SJSA1 (cell line): Measurements from ENCODE around the gene PARP3. TPM values are rescaled to one million over a fixed set of nuclear protein-coding genes. Genes with fewer than 3 reads are reported as not detected.

Experiments
- DNase-seq, 2 experiments: peaks; one replicate each; pipeline ENCODE4 v3.0.0-alpha.2; 2015 to 2020; ENCODE audit warnings: low spot score in 2 of 2, low read depth in 1 of 2
- H3K27ac ChIP-seq: fragments of 250-450 bp; sonication (Bioruptor Pico); 2 replicates; pipeline ENCODE4 v1.5.1; 2020; ENCODE audit warnings: mild to moderate bottlenecking, moderate library complexity
- H3K27me3 ChIP-seq: fragments of 250-450 bp; sonication (Bioruptor Pico); replicated peaks from 2 replicates; pipeline ENCODE4 v1.5.1; 2020; ENCODE audit warnings: mild to moderate bottlenecking, moderate library complexity
- H3K36me3 ChIP-seq: fragments of 250-450 bp; sonication (Bioruptor Pico); 2 replicates; pipeline ENCODE4 v1.5.1; 2020; ENCODE audit warnings: mild to moderate bottlenecking
- H3K4me1 ChIP-seq: fragments of 250-450 bp; sonication (Bioruptor Pico); replicated peaks from 2 replicates; pipeline ENCODE4 v1.6.1; 2021; ENCODE audit warnings: mild to moderate bottlenecking
- H3K4me3 ChIP-seq: fragments of 250-450 bp; sonication (Bioruptor Pico); 2 replicates; pipeline ENCODE4 v1.5.1; 2020; ENCODE audit warnings: mild to moderate bottlenecking
- H3K9me3 ChIP-seq: fragments of 250-450 bp; sonication (Bioruptor Pico); replicated peaks from 2 replicates; pipeline ENCODE4 v1.5.1; 2020; ENCODE audit warnings: mild to moderate bottlenecking
- total RNA-seq: library from RNA; depleted of rRNA; stranded (reverse); fragments of >200 nt; shearing (Covaris generic); gene quantifications from 2 replicates; pipeline ENCODE4 v1.2.3, GENCODE V29; 2014

Gene PARP3
- total RNA-seq, 1 experiment from 2014 or later = 17.9 TPM

DNA sequence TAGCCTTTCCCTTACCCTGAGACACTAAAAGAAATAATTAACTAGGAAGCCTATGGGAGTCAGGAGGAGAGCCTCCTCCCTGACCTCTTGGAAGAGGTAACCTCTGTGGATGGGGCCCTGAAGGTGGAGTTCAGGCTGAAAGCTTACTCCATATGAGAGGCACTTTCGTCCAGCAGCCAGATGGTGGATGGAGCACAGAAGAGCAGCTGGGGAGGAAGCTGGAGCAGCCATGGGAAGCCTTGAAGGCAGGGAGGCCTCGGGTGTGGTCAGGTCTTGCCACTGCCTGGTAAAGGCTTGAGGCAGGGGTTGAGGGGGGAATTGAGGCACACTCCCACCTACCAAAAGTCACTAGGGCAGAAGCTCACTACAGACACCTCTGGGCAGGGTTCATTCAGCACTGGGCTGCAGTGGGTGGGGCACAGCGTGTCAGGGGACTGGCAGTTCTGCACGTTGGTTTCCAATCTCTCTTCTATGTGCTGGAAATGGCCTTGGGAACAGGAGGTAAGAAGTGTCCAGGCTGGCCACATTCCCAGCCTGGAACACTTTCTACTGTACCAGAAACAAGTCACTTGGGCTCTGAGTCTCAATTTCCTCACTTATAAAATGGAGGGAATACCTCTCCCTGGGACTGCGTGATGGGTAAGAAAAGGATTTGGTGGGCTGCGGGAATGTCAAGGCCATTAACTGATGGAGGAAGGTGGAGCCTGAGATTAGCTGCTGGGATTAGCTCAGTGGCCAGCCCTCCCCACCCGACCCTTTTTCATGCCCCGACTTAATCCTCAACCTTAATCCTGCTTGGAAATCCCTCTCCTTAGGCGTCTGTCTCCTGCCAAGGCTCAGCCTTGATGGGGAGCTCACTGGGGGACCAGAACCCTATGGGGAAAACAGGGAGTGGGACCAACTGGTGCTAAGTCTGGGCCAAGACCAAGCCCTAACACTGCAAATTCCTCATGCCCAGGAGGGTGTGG lies 19.7 kb downstream of the PARP3 start:
- Histone ChIP-seq H3K27ac (no peak overlapping the region), H3K9me3 (no peaks in the 10 kb centered on the region), H3K4me1 (peaks cover 44% of the 10 kb centered on the region), H3K27me3 (no peaks in the 10 kb centered on the region), H3K4me3 (no peak overlapping the region), H3K36me3 (peaks cover 62% of the 10 kb centered on the region)
- no peak for DNase-seq

DNA sequence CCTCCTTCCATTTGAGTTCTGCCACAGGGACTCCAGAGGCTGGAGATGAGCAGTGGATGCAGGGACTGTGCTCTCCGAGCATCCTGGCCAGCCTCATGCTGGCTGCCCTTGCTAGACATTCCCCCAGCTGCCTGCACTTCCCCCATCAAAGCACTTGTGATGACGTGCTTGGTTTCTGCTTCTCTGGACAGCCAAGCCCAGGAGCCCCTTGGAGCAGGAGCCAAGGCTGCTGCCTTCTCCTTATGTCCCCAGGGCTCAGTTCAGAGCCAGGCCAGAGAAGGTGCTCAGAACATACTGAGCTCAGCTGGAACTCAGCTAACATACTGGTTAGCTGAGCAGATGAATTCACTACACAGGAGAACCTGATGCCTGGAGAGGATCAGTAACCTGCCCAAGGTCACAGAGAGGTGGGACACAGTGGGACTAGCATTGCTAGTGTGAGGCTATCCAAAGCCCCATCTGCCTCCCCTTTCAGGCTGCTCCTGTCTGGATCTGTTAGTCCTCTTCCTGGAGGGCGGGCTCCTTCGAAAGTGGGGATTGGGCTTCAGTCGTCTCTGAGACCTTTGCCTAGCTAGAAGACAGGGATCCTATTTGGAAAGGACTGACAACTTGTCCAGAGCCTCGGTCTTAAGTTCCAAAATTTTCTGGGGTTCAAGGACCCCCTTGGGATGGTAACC lies 20.8 kb downstream of the PARP3 start:
- Histone ChIP-seq H3K4me1 (peaks cover 50% of the 10 kb centered on the region), H3K9me3 (no peaks in the 10 kb centered on the region), H3K36me3 (peaks cover 54% of the 10 kb centered on the region), H3K4me3 (no peak overlapping the region), H3K27ac (no peak overlapping the region), H3K27me3 (no peaks in the 10 kb centered on the region)
- no peak for DNase-seq

DNA sequence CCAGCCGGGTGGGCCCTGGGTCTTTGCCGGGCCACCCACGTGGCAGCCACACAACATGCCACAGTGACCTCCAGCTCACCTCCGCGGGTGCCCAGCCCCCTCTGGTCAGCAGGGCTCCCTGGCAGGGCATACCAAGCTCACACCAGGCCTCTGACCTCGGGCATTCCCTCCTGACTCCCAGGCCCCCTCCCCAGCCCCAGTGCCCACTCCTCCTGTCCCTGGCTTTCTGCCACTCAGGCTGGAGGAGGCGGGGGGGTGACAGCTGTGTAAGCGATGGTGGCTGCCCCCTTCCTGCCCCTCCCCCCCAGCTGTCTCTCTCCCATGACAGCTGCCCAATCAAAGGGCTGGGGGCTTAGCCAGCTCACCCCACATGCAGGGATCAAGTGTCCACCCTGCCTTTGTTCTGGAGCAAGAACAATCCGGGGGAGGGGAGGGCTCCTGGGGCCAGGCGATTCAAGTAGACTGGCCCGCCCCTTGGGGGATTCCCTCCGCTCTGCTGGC lies 21.8 kb downstream of the PARP3 start:
- Histone ChIP-seq H3K36me3 (peaks cover 51% of the 10 kb centered on the region), H3K27ac (no peak overlapping the region; the same call in 1 of the 2 replicates), H3K4me1 (peaks cover 54% of the 10 kb centered on the region), H3K27me3 (no peaks in the 10 kb centered on the region), H3K4me3 (no peak overlapping the region; the same call in 1 of the 2 replicates), H3K9me3 (no peaks in the 10 kb centered on the region)
- DNase-seq = peak; percentile 68 to 83

DNA sequence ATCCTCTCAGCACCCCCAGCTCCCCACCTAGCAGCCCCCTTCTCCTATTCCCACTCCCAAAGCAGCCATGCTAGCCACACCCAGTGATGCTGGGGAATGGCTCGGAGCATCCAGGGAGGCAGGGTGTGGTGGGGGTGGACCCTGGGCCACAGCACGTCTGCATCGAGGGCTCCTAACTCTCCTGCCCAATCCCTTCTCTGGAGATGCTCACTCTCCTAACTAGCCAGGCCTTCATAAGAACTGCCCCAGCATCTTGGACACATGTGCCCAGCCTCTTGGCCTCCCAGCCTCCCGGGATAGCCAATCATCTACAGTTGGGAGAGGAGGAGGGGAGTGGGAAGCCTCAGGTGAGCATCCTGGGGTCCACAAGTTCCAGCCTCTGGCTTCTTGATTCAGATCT lies 22.4 kb downstream of the PARP3 start:
- Histone ChIP-seq H3K4me1 (peaks cover 54% of the 10 kb centered on the region), H3K27ac (no peak overlapping the region), H3K36me3 (peaks cover 46% of the 10 kb centered on the region), H3K9me3 (no peaks in the 10 kb centered on the region), H3K27me3 (no peaks in the 10 kb centered on the region), H3K4me3 (no peak overlapping the region)
- DNase-seq = no peak

DNA sequence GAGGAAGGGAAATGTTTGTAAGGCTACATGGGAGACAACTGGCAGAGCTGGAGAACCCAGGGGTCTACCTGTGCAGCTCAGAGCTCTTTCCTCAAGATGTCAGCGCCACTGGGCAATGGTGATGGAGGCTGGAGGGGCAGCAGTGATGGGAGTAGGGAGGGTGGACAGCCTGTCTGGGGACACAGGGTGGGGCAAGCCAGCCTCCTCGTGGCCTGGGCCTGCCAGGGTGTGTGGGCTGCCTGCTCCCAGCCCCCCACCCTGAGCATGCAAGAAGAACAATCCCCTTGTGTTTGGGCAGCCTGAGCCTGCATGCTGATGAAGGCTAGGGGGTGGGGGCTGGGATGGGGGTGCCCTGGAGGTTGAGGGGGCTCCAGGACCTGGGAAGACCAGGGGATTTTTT lies 23.9 kb downstream of the PARP3 start:
- DNase-seq = no peak
- H3K27ac ChIP-seq = no peak overlapping the region
- no peaks in the 10 kb centered on the region for H3K9me3 ChIP-seq
- no peaks in the 10 kb centered on the region for H3K27me3 ChIP-seq
- H3K36me3 ChIP-seq = peaks cover 31% of the 10 kb centered on the region
- H3K4me3 ChIP-seq = peak overlapping the region; percentile 92
- peaks cover 54% of the 10 kb centered on the region for H3K4me1 ChIP-seq

DNA sequence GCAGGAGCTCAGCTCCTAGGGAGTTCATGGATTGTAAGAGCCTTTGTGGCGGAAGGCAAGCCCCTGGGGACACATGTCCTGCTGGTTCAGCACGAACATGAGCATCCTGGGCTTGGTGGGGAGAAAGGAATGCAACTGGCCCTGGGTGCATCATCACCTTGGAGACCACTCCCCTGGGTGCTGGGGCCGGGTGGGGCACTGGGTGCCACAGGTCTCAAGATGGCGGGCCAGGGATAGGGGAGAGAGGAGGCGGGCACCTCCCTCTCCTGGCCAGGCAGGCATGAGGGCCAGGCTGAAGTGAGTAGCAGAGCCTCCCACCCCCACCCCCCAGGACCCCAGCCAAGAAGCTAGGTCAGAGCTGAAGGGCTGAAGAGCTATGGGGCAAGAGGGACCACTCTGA lies 24.3 kb downstream of the PARP3 start:
- H3K27ac ChIP-seq = no peak overlapping the region
- peaks cover 28% of the 10 kb centered on the region for H3K36me3 ChIP-seq
- no peaks in the 10 kb centered on the region for H3K27me3 ChIP-seq
- peaks cover 54% of the 10 kb centered on the region for H3K4me1 ChIP-seq
- no peaks in the 10 kb centered on the region for H3K9me3 ChIP-seq
- peak overlapping the region; percentile 92 for H3K4me3 ChIP-seq
- DNase-seq = no peak

DNA sequence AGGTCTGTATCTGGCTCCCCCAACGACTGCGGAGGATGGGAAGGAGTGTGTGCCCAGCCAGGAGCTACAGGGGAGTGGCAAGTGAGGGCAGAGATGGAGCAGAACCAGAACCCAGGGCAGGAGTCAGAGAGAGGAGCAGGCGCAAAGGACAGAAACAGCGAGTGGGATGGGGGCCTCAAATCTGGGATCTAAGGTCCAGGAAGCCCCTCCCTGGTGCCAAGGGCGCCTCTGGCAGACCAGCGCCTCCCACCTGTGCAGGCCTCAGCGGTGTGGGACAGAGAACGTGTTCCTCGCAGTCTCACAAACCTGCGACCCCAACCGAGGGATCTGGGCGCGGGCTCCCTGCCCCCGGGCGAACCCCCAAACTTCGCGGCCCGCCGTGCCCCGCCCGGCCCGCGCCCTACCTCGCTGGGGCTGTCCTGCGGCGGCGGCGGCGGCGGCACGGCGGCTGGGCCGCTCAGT lies 24.8 kb downstream of the PARP3 start:
- H3K27me3 ChIP-seq = no peaks in the 10 kb centered on the region
- H3K9me3 ChIP-seq = no peaks in the 10 kb centered on the region
- H3K36me3 ChIP-seq = peaks cover 28% of the 10 kb centered on the region
- H3K4me3 ChIP-seq = peak overlapping the region; percentile 92
- peaks cover 54% of the 10 kb centered on the region for H3K4me1 ChIP-seq
- H3K27ac ChIP-seq = peak overlapping the region; percentile 87
- DNase-seq = no peak

DNA sequence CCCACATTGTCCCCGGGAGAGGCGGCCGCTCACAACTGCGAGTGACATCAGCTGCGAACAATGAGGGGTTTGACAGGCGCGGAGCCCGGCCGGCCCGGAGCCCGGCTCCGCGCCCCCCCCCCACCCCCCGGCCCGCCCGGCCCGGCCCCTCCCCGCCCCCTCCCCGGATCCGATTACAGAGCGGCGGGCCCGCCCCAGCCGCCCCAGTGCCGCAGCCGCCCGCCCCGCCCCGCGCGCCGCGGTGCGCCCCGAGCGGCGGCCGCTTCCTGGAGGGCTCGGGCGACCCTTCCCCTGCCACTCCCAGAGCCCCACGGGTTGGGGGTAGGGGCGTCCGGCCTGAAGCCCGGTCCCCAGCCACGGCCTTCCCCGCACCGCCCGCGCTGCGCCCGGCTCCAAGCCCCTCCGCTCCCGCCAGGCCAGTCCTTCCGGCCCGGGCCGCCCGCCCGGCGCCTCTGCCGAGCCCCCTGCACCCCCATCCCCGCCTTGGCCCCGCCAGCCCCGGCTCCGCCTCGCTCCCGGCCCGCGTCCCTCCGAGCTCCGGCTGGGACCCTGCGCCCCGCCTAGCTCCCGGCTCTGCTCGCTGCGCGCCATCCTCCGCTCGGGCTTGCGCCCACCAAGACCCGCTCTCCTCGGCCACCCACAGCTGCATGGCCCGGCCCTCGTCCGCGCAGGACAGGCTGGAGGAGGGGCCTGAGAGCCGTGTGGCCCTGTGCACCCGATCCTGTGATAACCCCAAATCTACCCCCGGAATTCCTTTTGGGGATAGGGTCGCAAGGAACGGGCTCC lies 25.4 kb downstream of the PARP3 start, which contains the start of gene PCBP4:
Gene PCBP4, minus strand, starts transcription at position 71 of the 786 bp plus-strand sequence. CDS start 6,214 bp downstream, outside the sequence.
- peaks cover 54% of the 10 kb centered on the region for H3K4me1 ChIP-seq
- no peaks in the 10 kb centered on the region for H3K27me3 ChIP-seq
- peak within 1 kb of the TSS; percentile 92 for H3K4me3 ChIP-seq
- H3K9me3 ChIP-seq = no peaks in the 10 kb centered on the region
- DNase-seq = peak; percentile 47 to 77
- peaks cover 25% of the 10 kb centered on the region for H3K36me3 ChIP-seq
- peak within 1 kb of the TSS; percentile 93 for H3K27ac ChIP-seq

DNA sequence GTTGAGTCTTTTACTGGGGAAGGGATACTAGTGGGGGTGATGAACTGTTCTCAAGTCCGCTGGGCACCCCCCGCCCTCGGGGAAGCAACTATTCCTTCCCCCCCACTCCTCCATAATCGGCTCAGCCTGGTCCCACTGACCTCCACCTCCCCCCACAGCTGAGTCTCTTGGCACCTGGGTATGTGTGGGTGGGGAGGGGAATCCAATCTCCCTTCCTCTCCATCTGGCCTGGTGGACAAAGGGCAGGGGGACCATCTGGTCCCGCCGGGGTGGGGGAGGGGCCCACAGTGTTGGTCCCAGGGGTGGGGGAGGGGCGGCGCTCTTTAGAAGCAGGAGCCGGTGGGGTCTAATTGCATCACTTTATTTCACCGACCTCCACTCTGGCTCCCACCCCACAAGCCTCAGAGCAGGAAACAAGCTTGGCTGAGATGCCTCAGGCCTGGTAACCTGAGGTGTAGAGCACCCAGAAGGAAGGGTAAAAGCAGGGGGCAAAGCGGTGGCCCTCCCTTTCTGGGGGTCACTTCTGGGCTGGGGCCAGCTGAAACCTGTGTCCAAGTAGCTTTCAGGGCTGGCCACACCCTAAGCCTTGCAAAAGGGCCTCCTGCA lies 26.1 kb downstream of the PARP3 start:
- Histone ChIP-seq H3K4me1 (peaks cover 47% of the 10 kb centered on the region), H3K9me3 (no peaks in the 10 kb centered on the region), H3K27ac (peak overlapping the region; percentile 93), H3K27me3 (no peaks in the 10 kb centered on the region), H3K36me3 (peaks cover 22% of the 10 kb centered on the region), H3K4me3 (peak overlapping the region; percentile 92)
- no peak for DNase-seq

DNA sequence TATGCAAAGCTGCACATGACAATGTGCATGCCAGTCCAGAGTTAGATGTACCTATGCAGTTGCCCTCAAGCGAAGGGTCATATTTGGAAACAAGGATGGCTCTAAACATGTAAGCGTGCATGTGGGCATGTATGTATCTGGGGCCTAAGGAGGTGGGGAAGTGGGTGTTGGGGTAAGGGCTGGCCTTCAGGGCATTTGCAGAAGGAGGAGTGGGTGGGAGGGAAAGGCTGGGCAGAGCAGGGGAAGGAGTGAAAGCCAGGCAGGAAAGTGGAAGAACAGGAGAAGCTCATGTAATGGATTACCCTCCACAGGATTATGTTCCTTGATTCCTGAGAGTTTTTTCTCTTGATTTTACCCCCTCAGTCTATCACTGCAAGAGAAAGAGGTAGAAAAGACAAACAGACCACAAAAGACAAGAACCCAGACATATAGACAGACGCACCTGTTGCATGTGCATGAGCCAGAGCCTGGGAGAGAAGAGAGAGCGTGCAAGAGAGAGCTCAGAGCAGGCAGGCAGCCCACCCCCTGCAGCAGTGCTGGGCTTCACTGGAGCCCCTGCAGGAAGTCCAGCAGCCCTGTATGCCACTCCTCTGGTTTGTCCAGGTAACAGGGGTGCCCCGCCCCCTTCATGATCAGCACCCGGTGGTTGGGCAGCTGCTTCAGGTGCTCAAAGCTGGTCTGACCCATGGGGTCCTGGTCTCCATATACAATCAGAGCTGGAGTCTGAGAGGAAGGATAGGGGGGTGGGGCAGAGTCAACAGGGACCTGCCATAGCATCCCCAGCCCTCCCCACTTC lies 26.9 kb downstream of the PARP3 start:
- H3K36me3 ChIP-seq = peaks cover 14% of the 10 kb centered on the region
- H3K27me3 ChIP-seq = no peaks in the 10 kb centered on the region
- DNase-seq = no peak
- H3K4me3 ChIP-seq = no peak overlapping the region
- no peaks in the 10 kb centered on the region for H3K9me3 ChIP-seq
- H3K4me1 ChIP-seq = peaks cover 46% of the 10 kb centered on the region
- H3K27ac ChIP-seq = no peak overlapping the region

DNA sequence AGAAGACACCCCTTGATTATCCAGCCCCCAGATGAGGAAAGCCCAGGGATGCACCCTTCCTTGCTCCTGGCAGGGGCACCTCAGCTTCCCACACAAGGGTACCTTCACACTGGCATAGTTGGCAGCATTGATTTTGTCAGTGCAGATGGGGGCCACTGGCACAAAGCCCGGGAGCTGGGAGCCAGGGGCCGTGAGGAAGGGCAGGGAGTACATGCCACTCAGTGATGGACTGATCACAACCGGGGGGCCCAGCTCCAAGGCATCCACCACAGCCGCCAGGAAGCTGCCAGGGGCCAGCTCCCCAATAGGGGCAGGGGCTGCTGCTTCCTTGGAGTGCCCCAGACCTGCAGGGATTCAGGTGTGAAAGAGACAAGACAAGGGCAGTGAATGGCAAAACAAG lies 27.7 kb downstream of the PARP3 start:
- Histone ChIP-seq H3K9me3 (no peaks in the 10 kb centered on the region), H3K4me3 (no peak overlapping the region), H3K27me3 (no peaks in the 10 kb centered on the region), H3K4me1 (peaks cover 46% of the 10 kb centered on the region), H3K27ac (no peak overlapping the region), H3K36me3 (peaks cover 11% of the 10 kb centered on the region)
- no peak for DNase-seq

DNA sequence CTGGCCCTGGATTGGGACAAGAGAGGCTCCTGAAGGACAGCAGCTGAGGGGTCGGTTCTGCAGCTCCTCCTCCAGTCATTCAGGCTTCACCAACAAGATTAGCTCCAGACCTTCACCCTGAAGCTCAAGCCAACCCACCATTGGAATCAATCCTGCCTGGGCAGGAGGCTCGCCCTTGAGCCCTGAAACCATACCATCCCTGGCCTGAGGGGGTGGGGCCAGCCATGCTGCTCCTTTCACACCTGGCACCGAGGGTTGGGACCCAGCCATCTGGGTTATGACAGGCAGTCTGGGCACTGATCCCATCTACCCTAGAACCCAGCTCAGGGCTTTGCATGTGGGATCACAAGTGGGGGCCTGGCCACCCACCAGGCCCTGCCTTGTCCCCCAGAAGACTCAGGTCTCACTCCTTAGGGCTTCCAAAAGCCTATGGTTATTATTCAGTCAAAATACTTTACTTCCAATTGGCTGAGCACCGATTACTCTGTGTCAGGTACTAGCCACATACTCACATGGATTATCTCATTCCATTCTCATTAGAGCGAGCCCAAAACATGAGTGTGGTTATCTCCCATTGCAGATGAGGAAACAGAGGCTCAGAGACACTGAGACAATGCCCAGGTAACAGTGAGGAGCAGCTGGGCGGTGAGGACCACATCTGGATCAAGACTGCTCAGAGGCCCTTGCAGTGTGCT lies 28.6 kb downstream of the PARP3 start:
- DNase-seq = no peak
- no peak overlapping the region for H3K27ac ChIP-seq
- no peaks in the 10 kb centered on the region for H3K27me3 ChIP-seq
- no peak overlapping the region for H3K4me3 ChIP-seq
- H3K9me3 ChIP-seq = no peaks in the 10 kb centered on the region
- H3K4me1 ChIP-seq = peaks cover 46% of the 10 kb centered on the region
- peaks cover 11% of the 10 kb centered on the region for H3K36me3 ChIP-seq
